AG04449 (cell line): Measurements from ENCODE around the gene CAPN11.

Experiments
- CTCF ChIA-PET: fragments of 350-600 bp; formaldehyde crosslinking; extraction: SDS; loops from one replicate; lab custom pipeline; 2021; ENCODE audit warnings: antibody characterized with exemption; lab: Yijun Ruan, JAX
- POLR2A ChIA-PET: fragments of 400-600, 350-600 bp; formaldehyde crosslinking; extraction: SDS; loops from one replicate; lab custom pipeline; 2020; ENCODE audit warnings: antibody characterized with exemption, inconsistent platforms; lab: Yijun Ruan, JAX
- DNase-seq: peaks from one replicate; pipeline ENCODE4 v3.0.0-alpha.2; 2010; ENCODE audit warnings: low read depth, low spot score
- H3K4me3 ChIP-seq: 2 replicates; pipeline ENCODE4 v1.5.1; 2011; ENCODE audit warnings: low read depth, mild to moderate bottlenecking, control low read depth, low read length
- TF ChIP-seq, protein P1 (sequence below): IDR thresholded peaks from one replicate; pipeline ENCODE4 v1.5.1; 2011; ENCODE audit warnings: mild to moderate bottlenecking, moderate library complexity, low read length, control low read depth, inconsistent platforms; ENCODE audit not compliant: insufficient read depth; ENCODE audit errors: missing control alignments

Gene CAPN11

DNA sequence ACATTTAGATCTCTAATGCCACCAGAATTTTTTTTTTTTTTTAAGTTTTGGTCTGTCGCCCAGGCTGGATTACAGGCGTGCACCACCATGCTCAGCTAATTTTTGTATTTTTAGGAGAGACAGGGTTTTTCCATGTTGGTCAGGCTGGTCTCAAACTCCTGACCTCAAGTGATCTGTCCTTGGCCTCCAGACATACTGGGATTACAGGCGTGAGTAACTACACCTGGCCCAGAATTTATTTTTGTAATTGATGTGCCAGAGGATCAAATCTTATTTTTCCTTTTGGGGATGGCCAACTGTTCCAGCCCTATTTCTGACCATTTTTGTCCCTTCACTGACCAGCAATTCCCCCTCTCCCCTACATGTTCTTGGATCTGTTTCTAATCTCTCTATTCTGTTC, 40.1 kb downstream of the CAPN11 start:
- ChIA-PET CTCF (interaction anchor here (1.1 kb wide), 1 partner anchor 10 kb away, joined by 3 read pairs; no protein-coding TSS in a partner anchor), POLR2A (no interaction called here)
- DNase-seq = no peak
- TF ChIP-seq, protein P1, sequence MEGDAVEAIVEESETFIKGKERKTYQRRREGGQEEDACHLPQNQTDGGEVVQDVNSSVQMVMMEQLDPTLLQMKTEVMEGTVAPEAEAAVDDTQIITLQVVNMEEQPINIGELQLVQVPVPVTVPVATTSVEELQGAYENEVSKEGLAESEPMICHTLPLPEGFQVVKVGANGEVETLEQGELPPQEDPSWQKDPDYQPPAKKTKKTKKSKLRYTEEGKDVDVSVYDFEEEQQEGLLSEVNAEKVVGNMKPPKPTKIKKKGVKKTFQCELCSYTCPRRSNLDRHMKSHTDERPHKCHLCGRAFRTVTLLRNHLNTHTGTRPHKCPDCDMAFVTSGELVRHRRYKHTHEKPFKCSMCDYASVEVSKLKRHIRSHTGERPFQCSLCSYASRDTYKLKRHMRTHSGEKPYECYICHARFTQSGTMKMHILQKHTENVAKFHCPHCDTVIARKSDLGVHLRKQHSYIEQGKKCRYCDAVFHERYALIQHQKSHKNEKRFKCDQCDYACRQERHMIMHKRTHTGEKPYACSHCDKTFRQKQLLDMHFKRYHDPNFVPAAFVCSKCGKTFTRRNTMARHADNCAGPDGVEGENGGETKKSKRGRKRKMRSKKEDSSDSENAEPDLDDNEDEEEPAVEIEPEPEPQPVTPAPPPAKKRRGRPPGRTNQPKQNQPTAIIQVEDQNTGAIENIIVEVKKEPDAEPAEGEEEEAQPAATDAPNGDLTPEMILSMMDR = no peak
- H3K4me3 ChIP-seq = no peak overlapping the region

DNA sequence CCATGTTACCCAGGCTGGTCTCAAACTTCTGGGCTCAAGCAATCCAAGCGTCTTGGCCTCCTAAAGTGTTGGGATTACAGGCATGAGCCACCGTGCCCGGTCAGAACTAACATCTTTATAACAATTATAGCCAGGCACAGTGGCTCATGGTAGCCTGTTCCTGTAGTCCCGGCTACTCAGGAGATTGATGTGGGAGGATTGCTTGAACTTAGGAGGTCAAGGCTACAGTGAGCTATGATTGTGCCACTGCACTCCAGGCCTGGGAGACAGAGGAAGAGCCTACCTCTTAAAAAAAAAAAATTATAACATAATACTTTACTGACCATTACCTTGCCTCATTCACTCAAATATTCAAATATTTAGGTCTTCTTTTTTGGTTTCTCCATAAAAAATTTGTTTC, 41.3 kb downstream of the CAPN11 start:
- TF ChIP-seq, protein P1 = no peak
- ChIA-PET CTCF (interaction anchor here (1.0 to 3.1 kb wide), 5 partner anchors 9 to 169 kb away, joined by 3 to 10 read pairs (median 3); no protein-coding TSS in a partner anchor), POLR2A (no interaction called here)
- DNase-seq = no peak
- H3K4me3 ChIP-seq = no peak overlapping the region

DNA sequence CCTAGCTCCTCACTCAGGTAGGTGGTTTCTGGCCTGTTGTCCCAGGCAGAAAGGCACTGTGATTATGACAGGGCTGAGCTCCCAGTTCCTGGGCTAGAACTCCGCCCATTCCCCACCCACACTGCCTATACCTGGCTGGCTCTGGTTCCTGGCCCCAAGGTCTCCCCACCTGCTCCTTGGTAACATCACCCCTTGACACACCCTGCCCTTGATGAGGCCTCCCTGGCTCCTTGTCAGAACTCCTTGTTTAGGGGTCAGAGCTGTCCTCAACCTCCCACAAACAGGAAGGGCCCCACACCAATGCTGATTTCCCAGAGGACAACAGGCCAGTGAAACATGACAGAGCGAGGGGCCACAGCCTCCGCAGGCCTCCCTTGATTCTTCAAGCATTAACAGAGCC, 42.6 kb downstream of the CAPN11 start:
- CTCF ChIA-PET = interaction anchor here (1.0 to 3.1 kb wide), 4 partner anchors 8 to 36 kb away, joined by 3 to 10 read pairs (median 4); no protein-coding TSS in a partner anchor
- H3K4me3 ChIP-seq = no peak overlapping the region
- DNase-seq = no peak
- TF ChIP-seq, protein P1 = no peak
- POLR2A ChIA-PET = interaction anchor here (1.3 kb wide), 1 partner anchor 46 kb away, joined by 3 read pairs; the partner anchor contains the start of gene HSP90AB1

GRCh38 chr6:44201638-44202303, 43.2 kb downstream of the CAPN11 start:
- no peak overlapping the region for H3K4me3 ChIP-seq
- ChIA-PET CTCF (interaction anchor here (3.1 kb wide), 1 partner anchor 29 kb away, joined by 10 read pairs; no protein-coding TSS in a partner anchor), POLR2A (interaction anchor here (1.3 kb wide), 1 partner anchor 45 kb away, joined by 3 read pairs; the partner anchor contains the start of gene HSP90AB1)
- TF ChIP-seq, protein P1 = no peak
- no peak for DNase-seq

- no peak overlapping the region for H3K4me3 ChIP-seq
- ChIA-PET POLR2A (no interaction called here), CTCF (interaction anchor here (1.4 to 3.1 kb wide), 2 partner anchors 29 to 32 kb away, joined by 5 to 10 read pairs; no protein-coding TSS in a partner anchor)
- TF ChIP-seq, protein P1 = no peak
- DNase-seq = no peak
These were observed 43.8 kb downstream of the CAPN11 start for GRCh38 chr6:44202332-44202971.
